Measurements from ENCODE around the gene RASGRF2.
"Not testable (repeated sequence)": the region's sequence is repeated elsewhere in the genome, so short reads cannot be mapped to it uniquely, and the experiment has no call there.

RASGRF2 gene

GRCh38 chr5:81021951-81022687 is 62.0 kb downstream of the RASGRF2 start:
- Histone ChIP-seq H3K4me1 (no peaks in the 10 kb centered on the region), H3K36me3 (no peaks in the 10 kb centered on the region), H3K27me3 (no peaks in the 10 kb centered on the region), H3K27ac (no peak overlapping the region), H3K4me3 (no peak overlapping the region), H3K9me3 (no peaks in the 10 kb centered on the region)
- no peak for TF ChIP-seq CTCF (IDR thresholded peaks at IDR 0.05)
- no peak for DNase-seq
- intact Hi-C loops (cut with DNase I; ENCODE audit: low total_unique reads): no loop called here

GRCh38 chr5:81022688-81023084 is 62.5 kb downstream of the RASGRF2 start:
- no peaks in the 10 kb centered on the region for H3K9me3 ChIP-seq
- no peak for DNase-seq
- intact Hi-C loops (cut with DNase I; ENCODE audit: low total_unique reads): no loop called here

GRCh38 chr5:81023261-81023970 is 63.3 kb downstream of the RASGRF2 start:
- no peak for DNase-seq
- H3K36me3 ChIP-seq: no peaks in the 10 kb centered on the region
- H3K27me3 ChIP-seq: no peaks in the 10 kb centered on the region
- H3K4me3 ChIP-seq: no peak overlapping the region
- intact Hi-C loops (cut with DNase I; ENCODE audit: low total_unique reads): no loop called here
- H3K9me3 ChIP-seq: no peaks in the 10 kb centered on the region
- H3K27ac ChIP-seq: no peak overlapping the region
- no peaks in the 10 kb centered on the region for H3K4me1 ChIP-seq
- TF ChIP-seq CTCF (IDR thresholded peaks at IDR 0.05): no peak

More at GRCh38 chr5:81022688-81023084, 62.5 kb downstream of the RASGRF2 start:
- no peak overlapping the region for H3K27ac ChIP-seq
- no peaks in the 10 kb centered on the region for H3K4me1 ChIP-seq
- H3K36me3 ChIP-seq: no peaks in the 10 kb centered on the region
- H3K4me3 ChIP-seq: no peak overlapping the region
- no peak for TF ChIP-seq CTCF (IDR thresholded peaks at IDR 0.05)
- H3K27me3 ChIP-seq: no peaks in the 10 kb centered on the region

GRCh38 chr5:81027481-81028058 is 67.4 kb downstream of the RASGRF2 start:
- TF ChIP-seq CTCF (IDR thresholded peaks at IDR 0.05): no peak
- no peak overlapping the region for H3K4me3 ChIP-seq
- H3K27ac ChIP-seq: no peak overlapping the region
- intact Hi-C loops (cut with DNase I; ENCODE audit: low total_unique reads): no loop called here
- no peaks in the 10 kb centered on the region for H3K27me3 ChIP-seq
- H3K36me3 ChIP-seq: no peaks in the 10 kb centered on the region
- H3K9me3 ChIP-seq: no peaks in the 10 kb centered on the region
- DNase-seq: no peak
- H3K4me1 ChIP-seq: no peaks in the 10 kb centered on the region

GRCh38 chr5:81028888-81029287 is 68.7 kb downstream of the RASGRF2 start:
- H3K36me3 ChIP-seq; H3K4me1 ChIP-seq; intact Hi-C loops (cut with DNase I; ENCODE audit: low total_unique reads); H3K4me3 ChIP-seq; H3K27ac ChIP-seq; DNase-seq; H3K9me3 ChIP-seq; H3K27me3 ChIP-seq: not testable (repeated sequence)

- DNase-seq; H3K4me1 ChIP-seq; intact Hi-C loops (cut with DNase I; ENCODE audit: low total_unique reads): not testable (repeated sequence)
These were observed 69.6 kb downstream of the RASGRF2 start for GRCh38 chr5:81029736-81030135.

GRCh38 chr5:81030236-81031034 is 70.3 kb downstream of the RASGRF2 start:
- H3K4me3 ChIP-seq; H3K9me3 ChIP-seq; H3K27ac ChIP-seq; intact Hi-C loops (cut with DNase I; ENCODE audit: low total_unique reads); H3K36me3 ChIP-seq; H3K4me1 ChIP-seq; DNase-seq; H3K27me3 ChIP-seq: not testable (repeated sequence)

More at GRCh38 chr5:81029736-81030135, 69.6 kb downstream of the RASGRF2 start:
- H3K4me3 ChIP-seq, H3K27ac ChIP-seq, H3K9me3 ChIP-seq, H3K36me3 ChIP-seq, H3K27me3 ChIP-seq: not testable (repeated sequence)

Measured in tibial artery (tissue), 4 donors.